Nephron progenitor cell (in vitro differentiated cells): Measurements from ENCODE around the gene PDE4B.

Experiments used
- DNase-seq: peaks from one replicate; pipeline ENCODE4 v3.0.0; 2021
- H3K27ac Mint-ChIP-seq: 2 replicates; pipeline ENCODE4 v1.8.0; 2021; ENCODE audit warnings: mild to moderate bottlenecking, moderate library complexity, mixed read lengths
- H3K27me3 Mint-ChIP-seq: 2 replicates; pipeline ENCODE4 v1.8.0; 2021; ENCODE audit warnings: mild to moderate bottlenecking, low read depth, mixed read lengths; ENCODE audit not compliant: poor library complexity
- H3K36me3 Mint-ChIP-seq: 2 replicates; pipeline ENCODE4 v1.8.0; 2021; ENCODE audit warnings: low read depth, mixed read lengths
- H3K4me1 Mint-ChIP-seq: 2 replicates; pipeline ENCODE4 v1.8.0; 2021; ENCODE audit warnings: mixed read lengths
- H3K4me3 Mint-ChIP-seq: 2 replicates; pipeline ENCODE4 v1.8.0; 2021; ENCODE audit warnings: mild to moderate bottlenecking, moderate library complexity, mixed read lengths
- H3K9me3 Mint-ChIP-seq: 2 replicates; pipeline ENCODE4 v1.8.0; 2021; ENCODE audit warnings: mild to moderate bottlenecking, moderate library complexity, mixed read lengths
- CTCF ChIP-seq: fragments of 200-600 bp; sonication (generic); IDR thresholded peaks from 2 replicates; pipeline ENCODE4 v1.5.0; 2021; ENCODE audit warnings: antibody characterized with exemption

PDE4B gene

GRCh38 chr1:66182026-66182425 is 389.3 kb downstream of the PDE4B start:
- no peak for TF ChIP-seq CTCF
- DNase-seq, result no peak
- Mint-ChIP-seq H3K27me3 (no peaks in the 10 kb centered on the region), H3K36me3 (no peaks in the 10 kb centered on the region), H3K4me3 (no peak overlapping the region), H3K4me1 (peaks cover 15% of the 10 kb centered on the region), H3K9me3 (peaks cover 3% of the 10 kb centered on the region), H3K27ac (no peak overlapping the region)

- no peak overlapping the region for H3K27ac Mint-ChIP-seq
- no peak for TF ChIP-seq CTCF
- H3K36me3 Mint-ChIP-seq, result no peaks in the 10 kb centered on the region
- H3K27me3 Mint-ChIP-seq, result no peaks in the 10 kb centered on the region
- H3K4me1 Mint-ChIP-seq, result peaks cover 9% of the 10 kb centered on the region
- peaks cover 3% of the 10 kb centered on the region for H3K9me3 Mint-ChIP-seq
- DNase-seq, result no peak
- no peak overlapping the region for H3K4me3 Mint-ChIP-seq
Measured at GRCh38 chr1:66182551-66183178, 390.0 kb downstream of the PDE4B start.

GRCh38 chr1:66183400-66183799 is 390.7 kb downstream of the PDE4B start:
- Mint-ChIP-seq H3K27me3 (no peaks in the 10 kb centered on the region), H3K36me3 (no peaks in the 10 kb centered on the region), H3K4me3 (no peak overlapping the region), H3K27ac (no peak overlapping the region), H3K9me3 (peaks cover 3% of the 10 kb centered on the region), H3K4me1 (peaks cover 9% of the 10 kb centered on the region)
- no peak for TF ChIP-seq CTCF
- DNase-seq, result no peak

GRCh38 chr1:66197120-66197519 is 404.4 kb downstream of the PDE4B start:
- no peak for TF ChIP-seq CTCF
- H3K9me3 Mint-ChIP-seq, result peaks cover 14% of the 10 kb centered on the region
- H3K4me3 Mint-ChIP-seq, result no peak overlapping the region
- DNase-seq, result no peak
- H3K27me3 Mint-ChIP-seq, result no peaks in the 10 kb centered on the region
- H3K36me3 Mint-ChIP-seq, result no peaks in the 10 kb centered on the region
- peaks cover 5% of the 10 kb centered on the region for H3K4me1 Mint-ChIP-seq
- no peak overlapping the region for H3K27ac Mint-ChIP-seq

GRCh38 chr1:66197785-66198184 is 405.1 kb downstream of the PDE4B start:
- DNase-seq, result no peak
- Mint-ChIP-seq H3K4me1 (peaks cover 5% of the 10 kb centered on the region), H3K9me3 (peaks cover 21% of the 10 kb centered on the region), H3K27ac (no peak overlapping the region), H3K27me3 (no peaks in the 10 kb centered on the region), H3K36me3 (no peaks in the 10 kb centered on the region), H3K4me3 (no peak overlapping the region)
- no peak for TF ChIP-seq CTCF

- peaks cover 5% of the 10 kb centered on the region for H3K27me3 Mint-ChIP-seq
- H3K9me3 Mint-ChIP-seq, result peaks cover 40% of the 10 kb centered on the region
- H3K36me3 Mint-ChIP-seq, result peaks cover 9% of the 10 kb centered on the region
- no peak for DNase-seq
- H3K4me3 Mint-ChIP-seq, result no peak overlapping the region
- no peaks in the 10 kb centered on the region for H3K4me1 Mint-ChIP-seq
- no peak for TF ChIP-seq CTCF
- H3K27ac Mint-ChIP-seq, result no peak overlapping the region
Measured at GRCh38 chr1:66206563-66207144, 414.0 kb downstream of the PDE4B start.
